Gastroesophageal sphincter (tissue), 4 donors: Measurements from ENCODE around the gene FBXO31. TPM values are rescaled to one million over a fixed set of nuclear protein-coding genes. Genes with fewer than 3 reads are reported as not detected.
A peak's percentile ranks its signal among the peaks of the same experiment; 100 is the strongest.

Source experiments
- ATAC-seq: fragments of 150-250 bp; one replicate; pipeline ENCODE4 v1.9.1; 2016; ENCODE audit warnings: mild to moderate bottlenecking, moderate library complexity
- H3K27ac ChIP-seq, 4 donors: fragments of 200-600 bp; sonication (generic) in 3 of 4; 1 replicate in 3 of 4; 2 replicates in 1 of 4; pipeline ENCODE4 v1.5.1; 2016 to 2019
- H3K27me3 ChIP-seq: fragments of 200-600 bp; sonication (generic); one replicate; pipeline ENCODE4 v1.5.1; 2019
- H3K36me3 ChIP-seq, 2 donors: fragments of 200-600 bp; sonication (generic); one replicate each; pipeline ENCODE4 v1.5.1; 2019; ENCODE audit warnings: control low read depth in 1 of 2
- H3K4me1 ChIP-seq, 3 donors: fragments of 200-600 bp; sonication (generic); 1 replicate in 2 of 3; 2 replicates in 1 of 3; pipeline ENCODE4 v1.5.1; 2016 to 2019; ENCODE audit warnings: control low read depth in 2 of 3
- H3K4me3 ChIP-seq, 2 donors: fragments of 200-600 bp; sonication (generic); one replicate each; pipeline ENCODE4 v1.5.1; 2019; ENCODE audit warnings: mild to moderate bottlenecking in 1 of 2, moderate library complexity in 1 of 2
- H3K9me3 ChIP-seq, 3 donors: fragments of 200-600 bp; sonication (generic); one replicate each; pipeline ENCODE4 v1.5.1; 2017 to 2019; ENCODE audit warnings: control low read depth in 2 of 3
- EP300 ChIP-seq: sonication (generic); formaldehyde crosslinking; IDR thresholded peaks from one replicate; pipeline ENCODE4 v1.6.1; 2017; ENCODE audit warnings: antibody characterized with exemption, mild to moderate bottlenecking
- POLR2A ChIP-seq, 2 donors: fragments of 450-650 bp; IDR thresholded peaks; one replicate each; pipeline ENCODE4 v1.6.1; 2017; ENCODE audit warnings: antibody characterized with exemption in 2 of 2, mild to moderate bottlenecking in 2 of 2, moderate library complexity in 1 of 2
- POLR2AphosphoS5 ChIP-seq: sonication (generic); formaldehyde crosslinking; IDR thresholded peaks from one replicate; pipeline ENCODE4 v1.6.1; 2017; ENCODE audit warnings: antibody characterized with exemption
- WGBS, 2 donors: methylation state at CpG; one replicate each; pipeline ENCODE4 v1.1.5; 2018; ENCODE audit warnings: low coverage in 1 of 2; 5-methylcytosine and 5-hydroxymethylcytosine counted together
- total RNA-seq, 4 donors: library from RNA; depleted of rRNA; stranded (reverse); fragments of >200 nt; gene quantifications; one replicate each; pipeline ENCODE4 v1.1.0, GENCODE V29; 2016
- TF ChIP-seq, protein P1 (sequence below), 4 experiments: fragments of 200-600 bp in 2 of 4; fragments of 450-650 bp in 2 of 4; sonication (generic) in 1 of 4; IDR thresholded peaks; one replicate each; pipeline ENCODE4 v1.5.1; 2017 to 2019; ENCODE audit warnings: antibody characterized with exemption in 4 of 4, mild to moderate bottlenecking in 2 of 4, moderate library complexity in 2 of 4

Gene FBXO31
- total RNA-seq, 4 donors from 2014 or later = 69.2 to 141 (median 85.1) TPM

DNA sequence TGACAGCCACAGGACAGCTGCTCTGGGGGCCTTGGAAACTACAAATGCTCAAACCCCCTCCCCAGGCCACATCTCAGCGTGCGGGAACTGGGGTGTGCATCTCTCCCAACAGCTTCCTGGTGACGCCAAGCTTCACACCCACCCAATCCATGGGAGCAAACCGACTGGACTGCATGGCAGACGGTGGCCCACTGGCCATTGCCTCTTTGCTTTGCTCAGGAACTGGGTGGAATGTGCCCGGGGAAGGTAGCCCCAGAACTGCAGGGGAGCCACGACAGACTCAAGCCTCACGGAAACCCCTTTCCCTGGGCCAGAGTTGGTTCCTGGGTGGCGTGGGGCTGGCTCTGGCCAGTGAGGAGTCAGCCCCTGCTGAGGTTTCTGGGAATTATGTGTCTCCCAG lies 61.2 kb downstream of the FBXO31 start:
- Histone ChIP-seq H3K4me3 (no peak overlapping the region), H3K36me3 (peaks cover 0 to 24% of the 10 kb centered on the region in 2 donors), H3K4me1 (peaks cover 0 to 37% (median 14%) of the 10 kb centered on the region in 3 donors), H3K27me3 (no peaks in the 10 kb centered on the region), H3K27ac (no peak overlapping the region), H3K9me3 (no peaks in the 10 kb centered on the region)
- no peak for ATAC-seq
- 63% methylated on average over 2 of the region's 9 CpGs; no CpG with 5 or more reads in 1 of the 2 donors for WGBS, 2 donors
- no peak for TF ChIP-seq EP300
- TF ChIP-seq, protein P1, sequence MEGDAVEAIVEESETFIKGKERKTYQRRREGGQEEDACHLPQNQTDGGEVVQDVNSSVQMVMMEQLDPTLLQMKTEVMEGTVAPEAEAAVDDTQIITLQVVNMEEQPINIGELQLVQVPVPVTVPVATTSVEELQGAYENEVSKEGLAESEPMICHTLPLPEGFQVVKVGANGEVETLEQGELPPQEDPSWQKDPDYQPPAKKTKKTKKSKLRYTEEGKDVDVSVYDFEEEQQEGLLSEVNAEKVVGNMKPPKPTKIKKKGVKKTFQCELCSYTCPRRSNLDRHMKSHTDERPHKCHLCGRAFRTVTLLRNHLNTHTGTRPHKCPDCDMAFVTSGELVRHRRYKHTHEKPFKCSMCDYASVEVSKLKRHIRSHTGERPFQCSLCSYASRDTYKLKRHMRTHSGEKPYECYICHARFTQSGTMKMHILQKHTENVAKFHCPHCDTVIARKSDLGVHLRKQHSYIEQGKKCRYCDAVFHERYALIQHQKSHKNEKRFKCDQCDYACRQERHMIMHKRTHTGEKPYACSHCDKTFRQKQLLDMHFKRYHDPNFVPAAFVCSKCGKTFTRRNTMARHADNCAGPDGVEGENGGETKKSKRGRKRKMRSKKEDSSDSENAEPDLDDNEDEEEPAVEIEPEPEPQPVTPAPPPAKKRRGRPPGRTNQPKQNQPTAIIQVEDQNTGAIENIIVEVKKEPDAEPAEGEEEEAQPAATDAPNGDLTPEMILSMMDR (IDR thresholded peaks at IDR 0.05) = no peak
- no peak for TF ChIP-seq POLR2A (IDR thresholded peaks at IDR 0.05)

DNA sequence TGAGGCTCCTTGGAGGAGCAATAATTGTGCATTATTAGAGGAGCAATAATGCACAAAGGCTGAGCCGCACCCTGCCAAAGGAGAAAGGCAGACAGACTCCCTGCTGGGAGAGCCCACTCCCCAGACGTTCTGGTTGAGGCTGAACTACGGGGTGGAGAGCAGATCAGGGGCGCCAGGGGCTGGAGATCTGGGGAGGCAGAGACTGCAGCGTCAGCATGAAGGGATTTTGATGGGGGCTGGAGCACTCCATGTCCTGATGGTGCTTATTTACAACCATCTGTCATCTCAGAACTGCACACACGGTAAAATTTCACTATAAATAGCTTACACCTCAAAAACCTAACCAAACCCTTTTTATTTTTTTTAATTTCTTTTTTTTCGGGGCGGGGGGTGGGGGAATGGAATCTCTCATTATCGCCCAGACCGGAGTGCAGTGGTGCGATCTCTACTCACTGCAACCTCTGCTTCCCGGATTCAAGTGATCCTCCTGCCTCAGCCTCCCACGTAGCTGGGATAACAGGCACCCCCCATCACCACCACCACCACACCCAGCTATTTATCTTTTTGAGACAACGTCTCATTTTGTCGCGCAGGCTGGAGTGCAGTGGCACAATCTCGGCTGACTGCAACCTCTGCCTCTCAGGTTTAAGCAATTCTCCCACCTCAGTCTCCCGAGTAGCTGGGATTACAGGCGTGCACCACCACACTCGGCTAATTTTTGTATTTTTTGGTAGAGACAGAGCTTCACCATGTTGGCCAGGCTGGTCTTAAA lies 62.1 kb downstream of the FBXO31 start:
- TF ChIP-seq, protein P1 (IDR thresholded peaks at IDR 0.05) = no peak
- TF ChIP-seq EP300 (no peak), POLR2A (IDR thresholded peaks at IDR 0.05) (no peak), POLR2AphosphoS5 (no peak)
- Histone ChIP-seq H3K27me3 (no peaks in the 10 kb centered on the region), H3K4me1 (peaks cover 0 to 31% (median 14%) of the 10 kb centered on the region in 3 donors), H3K4me3 (no peak overlapping the region), H3K36me3 (peaks cover 0 to 18% of the 10 kb centered on the region in 2 donors), H3K9me3 (no peaks in the 10 kb centered on the region), H3K27ac (no peak overlapping the region)
- no peak for ATAC-seq
- WGBS, 2 donors = 60 to 71% methylated on average over 4 to 8 of the region's 20 CpGs

DNA sequence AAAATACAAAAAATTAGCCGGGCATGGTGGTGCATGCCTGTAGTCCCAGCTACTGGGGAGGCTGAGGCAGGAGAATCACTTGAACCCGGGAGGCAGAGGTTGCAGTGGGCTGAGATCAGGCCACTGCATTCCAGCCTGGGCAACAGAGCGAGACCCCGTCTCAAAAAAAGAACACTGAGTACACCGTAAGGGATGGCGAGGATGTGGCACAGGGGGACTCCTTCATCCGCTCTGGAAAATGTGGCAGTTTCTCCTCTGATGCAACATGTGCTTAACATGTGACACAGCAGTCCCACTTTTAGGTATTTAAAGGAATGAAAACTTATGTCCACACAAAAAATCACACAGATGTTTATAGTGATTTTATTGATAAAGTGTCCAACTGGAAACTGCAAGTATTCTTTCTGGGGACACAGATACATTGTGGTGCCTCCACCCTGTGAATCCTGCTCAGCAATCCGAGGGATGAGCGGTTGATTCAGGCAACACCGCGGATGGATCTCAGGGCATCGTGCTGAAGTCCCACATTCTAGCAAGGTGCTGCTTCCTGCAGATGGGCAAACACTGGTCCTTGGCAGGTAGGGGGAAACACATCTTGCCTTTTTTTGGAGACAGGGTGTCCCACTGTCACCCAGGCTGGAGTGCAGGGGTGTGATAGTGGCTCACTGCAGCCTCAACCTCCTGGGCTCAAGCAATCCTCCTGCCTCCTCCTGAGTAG lies 62.9 kb downstream of the FBXO31 start:
- WGBS, 2 donors = 79 to 86% methylated on average over 8 to 11 of the region's 12 CpGs
- Histone ChIP-seq H3K9me3 (no peaks in the 10 kb centered on the region), H3K27me3 (no peaks in the 10 kb centered on the region), H3K4me1 (peaks cover 0 to 27% (median 14%) of the 10 kb centered on the region in 3 donors), H3K4me3 (no peak overlapping the region), H3K36me3 (peaks cover 0 to 14% of the 10 kb centered on the region in 2 donors), H3K27ac (no peak overlapping the region)
- TF ChIP-seq POLR2AphosphoS5 = no peak
- no peak for ATAC-seq

DNA sequence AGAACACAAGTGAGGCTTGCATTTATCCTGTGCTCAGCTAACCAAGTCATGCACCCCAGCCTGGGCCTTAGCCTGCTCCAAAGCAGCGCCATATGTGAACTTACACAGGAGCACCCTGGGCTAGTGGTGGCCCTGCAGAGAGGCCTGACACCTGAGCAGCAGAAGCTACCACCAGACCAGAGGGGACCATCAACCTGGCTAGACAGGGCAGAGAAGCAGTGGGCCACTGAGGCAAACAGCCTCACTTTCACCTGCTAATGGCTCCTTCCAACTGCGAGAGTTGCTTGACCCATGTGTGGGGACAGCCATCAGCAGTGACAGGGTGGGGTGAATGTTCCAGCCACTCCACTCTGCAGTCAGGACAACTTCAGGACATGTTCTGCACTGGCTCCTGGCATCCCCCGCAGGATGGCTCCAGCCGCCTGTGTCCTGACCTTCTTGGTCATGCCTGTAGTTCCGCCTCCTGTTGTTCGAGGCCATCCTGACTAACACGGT lies 63.5 kb downstream of the FBXO31 start:
- TF ChIP-seq, protein P1 (IDR thresholded peaks at IDR 0.05) = no peak
- TF ChIP-seq EP300 = no peak
- Histone ChIP-seq H3K27ac (no peak overlapping the region), H3K4me1 (peaks cover 0 to 21% (median 10%) of the 10 kb centered on the region in 3 donors), H3K9me3 (no peaks in the 10 kb centered on the region), H3K4me3 (no peak overlapping the region), H3K36me3 (peaks cover 0 to 8% of the 10 kb centered on the region in 2 donors), H3K27me3 (no peaks in the 10 kb centered on the region)
- ATAC-seq = no peak
- WGBS, 2 donors = 100% methylated on average over 1 of the region's 7 CpGs; no CpG with 5 or more reads in 1 of the 2 donors

DNA sequence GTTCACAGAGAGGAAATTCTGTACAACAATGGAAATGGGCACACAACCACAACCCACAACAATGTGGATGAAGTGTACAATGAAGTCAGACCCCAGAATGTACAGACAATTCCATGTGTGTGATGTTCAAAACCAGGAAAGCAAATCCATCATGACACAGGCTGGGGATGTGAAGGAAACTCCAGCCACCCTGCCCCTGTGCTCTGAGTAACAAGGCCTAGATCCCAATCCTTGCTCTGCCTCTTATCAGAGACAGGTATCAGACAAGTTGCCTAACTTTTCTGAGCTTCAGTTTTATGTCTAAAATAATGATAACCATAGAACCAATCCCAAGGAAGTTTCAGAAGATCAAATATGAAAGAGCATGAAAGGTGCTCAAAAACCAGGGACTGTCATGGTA lies 64.6 kb downstream of the FBXO31 start:
- TF ChIP-seq POLR2A (IDR thresholded peaks at IDR 0.05) (no peak), EP300 (no peak)
- Histone ChIP-seq H3K27ac (peak overlapping the region in 1 of 4 donors; percentile 90), H3K4me3 (no peak overlapping the region), H3K36me3 (peaks cover 0 to 8% of the 10 kb centered on the region in 2 donors), H3K4me1 (peaks cover 0 to 13% (median 7%) of the 10 kb centered on the region in 3 donors), H3K9me3 (no peaks in the 10 kb centered on the region), H3K27me3 (no peaks in the 10 kb centered on the region)
- ATAC-seq = no peak
